Retinal pigment epithelial cell (primary cell): Measurements from ENCODE around the gene LCE1C.

Source experiments
- DNase-seq: peaks from one replicate; pipeline ENCODE4 v3.0.0-alpha.2; 2010; ENCODE audit warnings: low read depth
- H3K4me3 ChIP-seq: 2 replicates; pipeline ENCODE4 v1.5.1; 2011; ENCODE audit warnings: mild to moderate bottlenecking, low read length, control low read depth, moderate library complexity
- TF ChIP-seq, protein P1 (sequence below): conservative IDR thresholded peaks from 2 replicates; pipeline ENCODE4 v1.5.1; 2011; ENCODE audit warnings: low read depth, low read length, control low read depth, inconsistent platforms

LCE1C gene

GRCh38 chr1:152761609-152762213, 44.7 kb downstream of the LCE1C start:
- DNase-seq = no peak
- TF ChIP-seq, protein P1, sequence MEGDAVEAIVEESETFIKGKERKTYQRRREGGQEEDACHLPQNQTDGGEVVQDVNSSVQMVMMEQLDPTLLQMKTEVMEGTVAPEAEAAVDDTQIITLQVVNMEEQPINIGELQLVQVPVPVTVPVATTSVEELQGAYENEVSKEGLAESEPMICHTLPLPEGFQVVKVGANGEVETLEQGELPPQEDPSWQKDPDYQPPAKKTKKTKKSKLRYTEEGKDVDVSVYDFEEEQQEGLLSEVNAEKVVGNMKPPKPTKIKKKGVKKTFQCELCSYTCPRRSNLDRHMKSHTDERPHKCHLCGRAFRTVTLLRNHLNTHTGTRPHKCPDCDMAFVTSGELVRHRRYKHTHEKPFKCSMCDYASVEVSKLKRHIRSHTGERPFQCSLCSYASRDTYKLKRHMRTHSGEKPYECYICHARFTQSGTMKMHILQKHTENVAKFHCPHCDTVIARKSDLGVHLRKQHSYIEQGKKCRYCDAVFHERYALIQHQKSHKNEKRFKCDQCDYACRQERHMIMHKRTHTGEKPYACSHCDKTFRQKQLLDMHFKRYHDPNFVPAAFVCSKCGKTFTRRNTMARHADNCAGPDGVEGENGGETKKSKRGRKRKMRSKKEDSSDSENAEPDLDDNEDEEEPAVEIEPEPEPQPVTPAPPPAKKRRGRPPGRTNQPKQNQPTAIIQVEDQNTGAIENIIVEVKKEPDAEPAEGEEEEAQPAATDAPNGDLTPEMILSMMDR = no peak
- no peak overlapping the region for H3K4me3 ChIP-seq

- H3K4me3 ChIP-seq = no peak overlapping the region
- TF ChIP-seq, protein P1 = no peak
Observed at GRCh38 chr1:152760551-152761190, 45.8 kb downstream of the LCE1C start.

DNA sequence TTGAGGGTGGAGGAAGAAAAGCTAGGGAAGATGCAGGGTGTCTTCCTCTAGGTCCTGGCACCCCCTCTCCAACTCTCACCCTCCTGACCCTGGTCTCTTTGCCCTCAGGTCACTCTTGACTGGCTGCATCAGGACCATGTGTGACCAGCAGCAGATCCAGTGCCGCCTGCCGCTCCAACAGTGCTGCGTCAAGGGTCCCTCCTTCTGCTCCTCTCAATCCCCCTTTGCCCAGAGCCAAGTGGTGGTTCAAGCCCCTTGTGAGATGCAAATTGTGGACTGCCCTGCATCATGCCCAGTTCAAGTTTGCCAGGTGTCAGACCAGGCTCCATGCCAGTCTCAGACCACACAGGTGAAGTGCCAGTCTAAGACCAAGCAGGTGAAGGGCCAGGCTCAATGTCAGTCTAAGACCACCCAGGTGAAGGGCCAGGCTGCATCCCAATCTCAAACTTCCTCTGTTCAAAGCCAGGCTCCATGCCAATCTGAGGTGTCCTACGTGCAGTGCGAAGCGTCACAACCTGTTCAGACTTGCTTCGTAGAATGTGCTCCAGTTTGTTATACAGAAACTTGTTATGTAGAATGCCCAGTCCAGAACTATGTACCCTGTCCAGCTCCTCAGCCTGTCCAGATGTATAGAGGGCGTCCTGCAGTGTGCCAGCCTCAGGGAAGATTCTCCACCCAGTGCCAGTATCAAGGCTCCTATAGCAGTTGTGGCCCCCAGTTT, 46.8 kb downstream of the LCE1C start:
- TF ChIP-seq, protein P1 = no peak
- H3K4me3 ChIP-seq = no peak overlapping the region
- DNase-seq = no peak

More at GRCh38 chr1:152760551-152761190, 45.8 kb downstream of the LCE1C start:
- DNase-seq = no peak

GRCh38 chr1:152758636-152759035, 47.8 kb downstream of the LCE1C start:
- DNase-seq = no peak
- TF ChIP-seq, protein P1 = no peak
- no peak overlapping the region for H3K4me3 ChIP-seq

- no peak for DNase-seq
- TF ChIP-seq, protein P1 = no peak
- H3K4me3 ChIP-seq = no peak within 1 kb of the TSS
Observed at GRCh38 chr1:152757747-152758146, 48.7 kb downstream of the LCE1C start, which contains the start of gene KPRP. Gene KPRP, plus strand, starts transcription at chr1:152758025. Its CDS starts 1,564 bp downstream, at chr1:152759589.

- H3K4me3 ChIP-seq = no peak overlapping the region
- TF ChIP-seq, protein P1 = no peak
- no peak for DNase-seq
Observed at GRCh38 chr1:152756872-152757271, 49.6 kb downstream of the LCE1C start.
